Kidney (tissue), 14 donors: ENCODE data around the gene SLC11A1. TPM values are rescaled to one million over a fixed set of nuclear protein-coding genes. Genes with fewer than 3 reads are reported as not detected.

Experiments
- DNase-seq, 5 donors: peaks; one replicate each; pipeline ENCODE4 v3.0.0-alpha.2; 2013 to 2020
- FAIRE-seq: peaks from 2 replicates; lab custom pipeline; 2012; peaks lifted over from hg19 to GRCh38; lab: Jason Lieb, UNC
- H3K27ac ChIP-seq, 2 donors: one replicate each; pipeline ENCODE4 v1.7.0; 2013; ENCODE audit warnings: low read depth in 2 of 2, low read length in 2 of 2, inconsistent platforms in 1 of 2
- H3K27me3 ChIP-seq: one replicate; pipeline ENCODE4 v1.7.1; 2013; ENCODE audit warnings: low read length, inconsistent platforms; ENCODE audit not compliant: control insufficient read depth, insufficient read depth
- H3K36me3 ChIP-seq, 3 donors: one replicate each; pipeline versions ENCODE4 v1.7.0 to v1.7.1; 2013; ENCODE audit warnings: low read length in 3 of 3, control low read depth in 1 of 3, inconsistent platforms in 1 of 3; ENCODE audit not compliant: insufficient read depth in 3 of 3, control insufficient read depth in 2 of 3
- H3K4me1 ChIP-seq, 3 donors: one replicate each; pipeline versions ENCODE4 v1.7.0 to v1.7.1; 2013; ENCODE audit warnings: low read length in 3 of 3, inconsistent platforms in 1 of 3, low read depth in 1 of 3; ENCODE audit not compliant: control insufficient read depth in 2 of 3, insufficient read depth in 2 of 3
- H3K4me3 ChIP-seq, 3 donors: one replicate each; pipeline versions ENCODE4 v1.7.0 to v1.8.1; 2013; ENCODE audit warnings: low read length in 3 of 3, control low read depth in 1 of 3, inconsistent platforms in 1 of 3
- H3K9ac ChIP-seq, 3 donors: one replicate each; pipeline versions ENCODE4 v1.7.0 to v1.7.1; 2013; ENCODE audit warnings: low read length in 3 of 3, control low read depth in 1 of 3, inconsistent platforms in 1 of 3
- H3K9me3 ChIP-seq, 3 donors: one replicate each; pipeline versions ENCODE4 v1.7.0 to v1.7.1; 2013; ENCODE audit warnings: low read length in 3 of 3, control low read depth in 1 of 3, inconsistent platforms in 1 of 3; ENCODE audit not compliant: control insufficient read depth in 2 of 3, insufficient read depth in 1 of 3
- intact Hi-C: fragments of 100-400 bp; cut with DNase I; formaldehyde crosslinking; loops from one replicate; pipeline ENCODE4 v1.11.1; 2022
- polyA plus RNA-seq: library from polyadenylated mRNA; stranded (reverse); fragments of 350-450 nt; fragmentation: Illumina TruSeq; extraction: RNeasy Lipid Tissue Mini Kit (QIAGEN cat#74804); gene quantifications from one replicate; pipeline ENCODE4 v1.2.3, GENCODE V29; 2014; ENCODE audit warnings: low read depth, low replicate concordance; ENCODE audit not compliant: insufficient read depth
- total RNA-seq: library from RNA; stranded (reverse); fragmentation: NEBNext Ultra II Directional; extraction: Animal tissue kit (Norgen Biotek cat#: 25700); gene quantifications from one replicate; pipeline ENCODE4 v1.2.1, GENCODE V29; 2021
- TF ChIP-seq, protein P1 (sequence below): IDR thresholded peaks from 3 replicates; pipeline ENCODE4 v1.5.1; 2012; ENCODE audit warnings: mild to moderate bottlenecking, moderate library complexity, borderline replicate concordance; ENCODE audit not compliant: insufficient read depth; ENCODE audit errors: extremely low read depth
- donor health status: control.
- donor health status: control.
- donor health status: control.
- donor health status: control.
- donor health status: control.
- donor health status: DM: yes; HTN: yes; CAD: no.
- donor health status: Normal renal cell carcinoma (clear cell type).

Gene SLC11A1
- total and polyA plus RNA-seq, 2 donors from 2014 or later = 1.2 to 37.6 TPM

DNA sequence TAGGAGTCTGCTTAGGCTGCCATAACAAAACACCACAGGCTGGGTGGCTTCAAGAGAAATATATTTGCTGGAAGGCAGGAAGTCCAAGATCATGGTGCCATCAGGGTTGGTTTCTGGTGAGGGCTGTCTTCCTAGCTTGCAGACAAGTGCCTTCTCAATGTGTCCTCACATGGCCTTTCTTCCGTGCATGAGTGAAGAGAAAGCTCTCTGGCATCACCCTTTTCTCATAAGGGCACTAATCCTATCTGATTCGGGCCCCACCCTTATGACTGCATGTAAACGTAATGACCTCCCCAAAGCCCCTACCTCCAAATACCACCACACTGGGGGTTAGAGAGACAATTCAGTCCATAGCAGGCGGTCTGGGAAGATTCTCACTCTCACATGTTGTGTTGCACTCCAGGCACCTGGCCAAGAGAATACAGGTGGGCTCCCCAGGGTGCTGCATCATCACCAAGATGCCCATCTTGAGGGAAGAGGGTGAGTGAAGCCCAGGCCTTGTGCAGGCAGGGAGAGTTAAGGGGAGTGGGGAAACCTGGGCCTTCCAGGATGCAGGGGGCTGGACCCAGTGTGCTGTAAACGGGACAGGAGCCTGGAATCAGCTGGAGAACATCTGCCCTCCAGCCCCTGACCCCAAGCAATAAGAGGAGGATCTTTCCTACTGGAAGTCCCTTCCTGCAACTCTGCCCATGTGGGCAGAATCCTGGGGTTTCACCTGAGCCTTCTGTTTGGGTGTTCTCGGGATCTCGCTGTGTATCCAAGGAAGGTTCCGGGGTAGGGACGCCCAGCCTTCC, 15.3 kb upstream of the SLC11A1 start:
- FAIRE-seq = no peak
- intact Hi-C loops = no loop called here
- Histone ChIP-seq H3K9me3 (peaks cover 0 to 6% (median 0%) of the 10 kb centered on the region in 3 donors), H3K27me3 (no peaks in the 10 kb centered on the region), H3K4me1 (peaks cover 0 to 8% (median 0%) of the 10 kb centered on the region in 3 donors), H3K4me3 (peak overlapping the region; percentile 60 to 75 (median 65)), H3K36me3 (no peaks in the 10 kb centered on the region), H3K9ac (peak overlapping the region in 2 of 3 donors; percentile 90 to 99), H3K27ac (peak overlapping the region; percentile 98 to 99)
- TF ChIP-seq, protein P1, sequence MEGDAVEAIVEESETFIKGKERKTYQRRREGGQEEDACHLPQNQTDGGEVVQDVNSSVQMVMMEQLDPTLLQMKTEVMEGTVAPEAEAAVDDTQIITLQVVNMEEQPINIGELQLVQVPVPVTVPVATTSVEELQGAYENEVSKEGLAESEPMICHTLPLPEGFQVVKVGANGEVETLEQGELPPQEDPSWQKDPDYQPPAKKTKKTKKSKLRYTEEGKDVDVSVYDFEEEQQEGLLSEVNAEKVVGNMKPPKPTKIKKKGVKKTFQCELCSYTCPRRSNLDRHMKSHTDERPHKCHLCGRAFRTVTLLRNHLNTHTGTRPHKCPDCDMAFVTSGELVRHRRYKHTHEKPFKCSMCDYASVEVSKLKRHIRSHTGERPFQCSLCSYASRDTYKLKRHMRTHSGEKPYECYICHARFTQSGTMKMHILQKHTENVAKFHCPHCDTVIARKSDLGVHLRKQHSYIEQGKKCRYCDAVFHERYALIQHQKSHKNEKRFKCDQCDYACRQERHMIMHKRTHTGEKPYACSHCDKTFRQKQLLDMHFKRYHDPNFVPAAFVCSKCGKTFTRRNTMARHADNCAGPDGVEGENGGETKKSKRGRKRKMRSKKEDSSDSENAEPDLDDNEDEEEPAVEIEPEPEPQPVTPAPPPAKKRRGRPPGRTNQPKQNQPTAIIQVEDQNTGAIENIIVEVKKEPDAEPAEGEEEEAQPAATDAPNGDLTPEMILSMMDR = no peak
- no peak for DNase-seq

- intact Hi-C loops = no loop called here
- FAIRE-seq (no peak), DNase-seq (peak; percentile 89 to 97 (median 92))
- Histone ChIP-seq H3K9ac (peak overlapping the region; percentile 50 to 99 (median 90)), H3K36me3 (no peaks in the 10 kb centered on the region), H3K27ac (peak overlapping the region; percentile 98 to 99), H3K9me3 (peaks cover 0 to 6% (median 0%) of the 10 kb centered on the region in 3 donors), H3K27me3 (no peaks in the 10 kb centered on the region), H3K4me3 (peak overlapping the region; percentile 65 to 83 (median 75)), H3K4me1 (peaks cover 0 to 8% (median 0%) of the 10 kb centered on the region in 3 donors)
- TF ChIP-seq, protein P1 = peak; percentile 15
Observed at GRCh38 chr2:218367415-218368149, 14.5 kb upstream of the SLC11A1 start.

DNA sequence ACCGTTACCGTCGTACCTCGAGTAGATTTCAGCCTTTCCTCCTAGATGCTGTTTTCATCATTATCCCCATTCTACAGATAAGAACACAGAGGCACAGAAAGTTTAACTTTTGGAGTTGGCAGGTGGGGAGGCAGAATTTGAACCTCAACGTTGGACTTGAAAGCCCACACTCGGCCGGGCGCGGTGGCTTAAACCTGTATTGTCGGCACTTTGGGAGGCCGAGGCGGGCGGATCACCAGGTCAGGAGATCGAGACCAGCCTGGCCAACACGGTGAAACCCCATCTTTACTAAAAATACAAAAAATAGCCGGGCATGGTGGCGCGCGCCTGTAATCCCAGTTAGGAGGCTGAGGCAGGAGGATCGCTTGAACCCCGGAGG, 13.9 kb upstream of the SLC11A1 start:
- TF ChIP-seq, protein P1 = no peak
- no peak for FAIRE-seq
- H3K9ac ChIP-seq = peak overlapping the region; percentile 50 to 99 (median 90)
- H3K27me3 ChIP-seq = no peaks in the 10 kb centered on the region
- H3K36me3 ChIP-seq = no peaks in the 10 kb centered on the region
- H3K4me1 ChIP-seq = peaks cover 0 to 8% (median 0%) of the 10 kb centered on the region in 3 donors
- H3K4me3 ChIP-seq = peak overlapping the region; percentile 65 to 83 (median 75)
- intact Hi-C loops = no loop called here
- H3K9me3 ChIP-seq = peaks cover 0 to 6% (median 0%) of the 10 kb centered on the region in 3 donors
- DNase-seq = peak in 1 of 5 donors; percentile 73
- peak overlapping the region; percentile 98 to 99 for H3K27ac ChIP-seq
